GM12891 (cell line): ENCODE results near the gene LRRC10B.

Source experiments
- POLR2A ChIP-seq: IDR thresholded peaks from 2 replicates; pipeline ENCODE4 v1.6.1; 2011; ENCODE audit warnings: low read depth, low read length, control low read depth
- POLR2AphosphoS5 ChIP-seq: IDR thresholded peaks from 2 replicates; pipeline ENCODE4 v1.6.1; 2011; ENCODE audit warnings: low read depth, low read length, control low read depth
- TAF1 ChIP-seq: IDR thresholded peaks from 2 replicates; pipeline ENCODE4 v1.6.1; 2011; ENCODE audit warnings: low read depth, low read length, control low read depth

- TF ChIP-seq TAF1 = no peak
- no peak for TF ChIP-seq POLR2AphosphoS5
- TF ChIP-seq POLR2A = no peak
Measured at GRCh38 chr11:61514050-61514917, 5.7 kb downstream of the LRRC10B start.
